Measurements from ENCODE around the gene COLEC12.

Gene COLEC12

GRCh38 chr18:382423-382984, 118.0 kb downstream of the COLEC12 start:
- DNase-seq, result no peak

- DNase-seq, result no peak
These were observed 120.7 kb downstream of the COLEC12 start for GRCh38 chr18:379681-380330.

- no peak for DNase-seq
These were observed 122.4 kb downstream of the COLEC12 start for GRCh38 chr18:378079-378478.

GRCh38 chr18:377088-377487, 123.4 kb downstream of the COLEC12 start:
- no peak for DNase-seq

GRCh38 chr18:376311-376710, 124.2 kb downstream of the COLEC12 start:
- no peak for DNase-seq

- no peak for DNase-seq
These were observed 125.8 kb downstream of the COLEC12 start for GRCh38 chr18:374721-375168.

GRCh38 chr18:373780-374179, 126.7 kb downstream of the COLEC12 start:
- no peak for DNase-seq

GRCh38 chr18:371609-371982, 128.9 kb downstream of the COLEC12 start:
- no peak for DNase-seq

- no peak for DNase-seq
These were observed 129.5 kb downstream of the COLEC12 start for GRCh38 chr18:370751-371608.

- DNase-seq, result no peak
These were observed 131.1 kb downstream of the COLEC12 start for GRCh38 chr18:369224-370015.

GRCh38 chr18:366466-367061, 133.9 kb downstream of the COLEC12 start:
- no peak for DNase-seq

GRCh38 chr18:365651-366050, 134.8 kb downstream of the COLEC12 start:
- no peak for DNase-seq

GRCh38 chr18:364256-364826, 136.2 kb downstream of the COLEC12 start:
- DNase-seq, result no peak

GRCh38 chr18:363301-364085, 137.0 kb downstream of the COLEC12 start:
- DNase-seq, result no peak

GRCh38 chr18:362311-363290, 137.9 kb downstream of the COLEC12 start:
- no peak for DNase-seq

GRCh38 chr18:361941-362310, 138.6 kb downstream of the COLEC12 start:
- no peak for DNase-seq

- DNase-seq, result no peak
These were observed 139.3 kb downstream of the COLEC12 start for GRCh38 chr18:361100-361732.

- no peak for DNase-seq
These were observed 139.8 kb downstream of the COLEC12 start for GRCh38 chr18:360676-361075.

- no peak for DNase-seq
These were observed 143.7 kb downstream of the COLEC12 start for GRCh38 chr18:356778-357177.

- no peak for DNase-seq
These were observed 144.8 kb downstream of the COLEC12 start for GRCh38 chr18:355678-356077.
